GM21825 (cell line): Measurements from ENCODE around the gene EPX.
"Not testable (repeated sequence)": the region's sequence is repeated elsewhere in the genome, so short reads cannot be mapped to it uniquely, and the experiment has no call there.

Experiments
- ATAC-seq: cut with Tn5 transposase; IDR thresholded peaks from one replicate; pipeline ENCODE4 v1.9.1; 2021; ENCODE audit warnings: mild to moderate bottlenecking, moderate library complexity; ENCODE audit not compliant: unreplicated experiment

The EPX gene, protein sequence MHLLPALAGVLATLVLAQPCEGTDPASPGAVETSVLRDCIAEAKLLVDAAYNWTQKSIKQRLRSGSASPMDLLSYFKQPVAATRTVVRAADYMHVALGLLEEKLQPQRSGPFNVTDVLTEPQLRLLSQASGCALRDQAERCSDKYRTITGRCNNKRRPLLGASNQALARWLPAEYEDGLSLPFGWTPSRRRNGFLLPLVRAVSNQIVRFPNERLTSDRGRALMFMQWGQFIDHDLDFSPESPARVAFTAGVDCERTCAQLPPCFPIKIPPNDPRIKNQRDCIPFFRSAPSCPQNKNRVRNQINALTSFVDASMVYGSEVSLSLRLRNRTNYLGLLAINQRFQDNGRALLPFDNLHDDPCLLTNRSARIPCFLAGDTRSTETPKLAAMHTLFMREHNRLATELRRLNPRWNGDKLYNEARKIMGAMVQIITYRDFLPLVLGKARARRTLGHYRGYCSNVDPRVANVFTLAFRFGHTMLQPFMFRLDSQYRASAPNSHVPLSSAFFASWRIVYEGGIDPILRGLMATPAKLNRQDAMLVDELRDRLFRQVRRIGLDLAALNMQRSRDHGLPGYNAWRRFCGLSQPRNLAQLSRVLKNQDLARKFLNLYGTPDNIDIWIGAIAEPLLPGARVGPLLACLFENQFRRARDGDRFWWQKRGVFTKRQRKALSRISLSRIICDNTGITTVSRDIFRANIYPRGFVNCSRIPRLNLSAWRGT

DNA sequence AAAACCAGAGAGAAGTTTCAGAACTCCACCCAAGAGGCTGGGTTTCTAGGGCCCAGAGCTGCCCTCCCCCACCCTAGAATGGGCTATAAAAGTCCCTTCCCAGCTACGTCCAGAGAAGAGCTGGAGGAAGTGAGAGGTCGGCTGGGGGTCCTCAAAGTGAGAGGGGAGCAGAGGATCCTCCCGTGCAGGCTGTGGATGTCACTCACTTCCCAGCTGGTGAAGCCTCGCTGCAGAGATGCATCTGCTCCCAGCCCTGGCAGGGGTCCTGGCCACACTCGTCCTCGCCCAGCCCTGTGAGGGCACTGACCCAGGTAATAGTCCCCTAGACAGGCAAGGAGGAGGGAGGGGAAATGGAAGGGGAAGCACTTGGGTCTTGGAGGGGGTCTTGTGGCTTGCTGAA lies at the start of gene EPX:
TSS of gene EPX (plus strand) at position 115 of the 400 bp plus-strand sequence. CDS start at position 236, 121 bp downstream.
- ATAC-seq: no peak

DNA sequence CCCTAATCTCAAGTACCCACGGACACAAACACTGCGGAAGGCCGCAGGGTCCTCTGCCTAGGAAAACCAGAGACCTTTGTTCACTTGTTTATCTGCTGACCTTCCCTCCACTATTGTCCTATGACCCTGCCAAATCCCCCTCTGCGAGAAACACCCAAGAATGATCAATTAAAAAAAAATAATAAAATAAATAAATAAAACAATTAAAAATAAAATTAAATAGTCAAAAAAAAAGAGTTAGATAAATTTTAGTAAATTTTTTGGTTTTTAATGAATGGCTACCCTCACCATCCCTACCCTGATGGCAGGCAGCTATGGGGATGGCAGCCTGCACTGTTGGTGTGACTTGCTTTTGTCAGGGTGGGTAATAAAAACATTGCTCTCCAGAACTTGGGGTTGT lies 49.2 kb upstream of the EPX start:
- not testable (repeated sequence) for ATAC-seq

- no peak for ATAC-seq
Measured at GRCh38 chr17:58144801-58145200, 47.7 kb upstream of the EPX start.

- no peak for ATAC-seq
Measured at GRCh38 chr17:58147930-58148434, 44.5 kb upstream of the EPX start, which contains the start of gene OR4D1. Gene OR4D1 (plus strand): TSS chr17:58148384. CDS start chr17:58155154, 6,770 bp downstream.

DNA sequence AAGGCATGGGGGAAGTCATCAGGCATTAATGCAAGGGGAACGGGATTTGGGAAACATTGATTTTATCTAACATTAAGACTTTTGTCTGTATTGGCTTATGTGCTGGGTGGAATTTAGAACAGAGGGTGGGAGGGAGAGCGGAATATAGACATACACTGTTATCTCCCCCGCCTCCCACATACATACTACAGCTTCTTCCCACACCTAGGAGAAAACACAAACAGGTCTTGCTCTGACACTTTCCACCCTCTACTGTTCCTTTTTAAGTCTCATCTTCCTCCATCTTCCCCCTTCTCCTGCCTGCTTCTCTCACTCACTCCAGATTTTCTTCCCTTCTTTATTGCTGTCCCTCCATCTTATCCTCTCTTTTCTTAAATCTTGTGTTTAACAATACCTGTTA lies 43.9 kb upstream of the EPX start:
- ATAC-seq: no peak

DNA sequence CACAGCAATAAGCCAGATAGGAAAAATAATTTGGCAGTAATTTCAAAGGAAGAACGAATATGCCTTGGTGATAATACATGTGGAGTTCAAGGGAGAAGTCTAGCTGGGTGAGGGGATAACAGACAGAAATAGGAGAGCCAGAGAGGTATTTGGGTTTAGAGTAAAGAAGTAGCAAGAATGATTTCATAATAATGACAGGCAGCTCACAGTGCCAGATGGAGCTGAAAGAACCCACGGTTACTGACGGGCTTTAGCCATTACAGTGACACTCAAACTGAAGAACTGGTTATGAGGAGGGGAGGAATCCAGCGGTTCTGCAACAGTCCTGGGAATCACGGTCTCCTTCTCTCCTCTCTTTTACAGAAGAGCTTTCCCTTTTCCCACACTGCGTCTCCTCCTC lies 42.1 kb upstream of the EPX start:
- ATAC-seq: no peak

DNA sequence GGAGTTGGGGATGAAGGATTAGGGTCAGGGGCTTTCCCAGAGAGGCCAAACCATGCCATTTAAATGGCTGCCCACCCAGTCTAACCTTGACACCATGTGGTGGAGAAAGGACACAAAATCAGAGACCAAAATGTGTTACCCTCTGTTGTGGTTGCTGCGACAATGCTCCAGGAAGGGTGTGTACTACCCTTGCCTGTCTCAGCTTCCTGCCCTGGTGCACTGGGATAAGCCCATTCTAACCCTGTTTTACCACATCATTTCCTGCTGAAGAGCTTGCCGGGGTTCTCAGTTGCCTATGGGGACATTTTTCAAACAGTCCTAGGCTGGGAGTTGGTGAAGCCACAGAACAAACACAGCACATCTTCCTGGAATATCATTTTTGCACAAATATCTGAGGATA lies 39.5 kb upstream of the EPX start:
- ATAC-seq: no peak

DNA sequence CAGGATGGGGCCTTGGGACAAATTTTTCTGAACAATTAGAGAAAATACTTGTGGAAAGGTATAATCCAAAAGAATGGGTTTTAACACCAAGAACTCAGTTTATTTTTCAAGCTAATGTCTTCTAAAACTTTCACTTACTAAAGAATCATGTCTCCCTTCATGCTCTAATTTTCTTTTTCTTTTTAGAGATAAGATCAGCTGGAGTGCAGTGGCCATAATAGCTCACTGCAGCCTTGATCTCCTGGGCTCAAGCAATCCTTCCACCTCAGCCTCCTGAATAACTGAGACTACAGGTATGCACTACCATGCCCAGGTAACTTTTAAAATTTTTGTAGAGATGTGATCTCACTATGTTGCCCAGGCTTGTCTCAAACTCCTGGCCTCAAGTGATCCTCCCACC lies 38.9 kb upstream of the EPX start:
- no peak for ATAC-seq

DNA sequence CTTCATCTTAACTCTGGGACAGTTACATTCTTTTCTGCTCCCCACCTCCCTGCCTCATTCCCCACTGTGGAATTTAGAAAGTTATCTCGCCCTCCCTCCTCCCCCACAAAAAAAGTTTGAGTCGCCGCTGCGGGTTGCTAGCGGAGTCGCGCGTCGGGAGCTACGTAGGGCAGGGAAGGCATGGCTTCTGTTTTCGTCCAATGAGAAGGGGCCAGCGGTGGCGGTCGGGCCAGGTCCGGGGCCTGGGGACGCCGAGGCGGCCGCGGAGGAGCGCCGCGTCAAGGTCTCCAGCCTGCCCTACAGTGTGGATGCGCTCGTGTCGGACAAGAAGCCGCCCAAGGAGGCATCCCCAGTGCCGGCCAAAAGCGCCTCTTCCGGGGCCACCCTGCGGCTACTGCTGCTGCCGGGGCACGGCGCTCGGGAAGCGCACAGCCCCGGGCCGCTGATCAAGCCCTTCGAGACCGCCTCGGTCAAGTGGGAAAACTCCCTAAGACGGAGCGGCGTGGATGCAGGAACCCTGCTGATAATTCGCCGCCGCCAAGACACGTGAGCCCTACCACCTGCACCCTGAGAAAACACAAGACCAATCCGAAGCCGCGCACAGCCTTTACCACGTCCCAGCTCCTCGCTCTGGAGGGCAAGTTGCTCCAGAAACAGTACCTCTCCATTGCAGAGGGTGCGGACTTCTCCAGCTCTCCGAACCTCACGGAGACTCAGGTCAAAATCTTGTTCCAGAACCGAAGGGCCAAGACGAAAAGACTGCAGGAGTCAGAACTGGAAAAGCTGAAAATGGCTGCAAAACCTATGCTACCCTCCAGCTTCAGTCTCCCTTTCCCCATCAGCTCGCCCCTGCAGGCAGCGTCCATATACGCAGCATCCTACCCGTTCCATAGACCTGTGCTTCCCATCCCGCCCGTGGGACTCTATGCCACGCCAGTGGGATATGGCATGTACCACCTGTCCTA lies 35.4 kb upstream of the EPX start:
- no peak for ATAC-seq

DNA sequence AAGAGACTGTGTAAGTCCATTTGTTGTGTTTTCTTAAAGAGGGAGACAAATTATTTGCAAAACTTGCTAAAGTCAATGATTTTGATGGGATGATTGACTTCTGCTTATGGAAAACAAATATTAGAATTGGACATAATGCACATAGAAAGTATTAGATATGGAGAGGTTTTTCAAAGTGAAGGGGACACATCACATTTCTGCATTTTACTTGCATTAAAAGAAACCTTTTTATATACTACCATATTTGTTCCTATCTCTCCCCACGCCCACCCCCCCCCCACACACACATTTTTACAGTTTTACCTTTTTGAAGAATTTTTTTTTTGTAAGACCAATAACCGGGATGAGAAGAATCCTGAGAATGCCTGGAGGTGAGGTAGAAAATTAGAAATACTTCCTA lies 34.3 kb upstream of the EPX start:
- no peak for ATAC-seq

GRCh38 chr17:58161566-58161965 lies 31.0 kb upstream of the EPX start:
- ATAC-seq: no peak

GRCh38 chr17:58165981-58166380 lies 26.5 kb upstream of the EPX start:
- ATAC-seq: no peak

DNA sequence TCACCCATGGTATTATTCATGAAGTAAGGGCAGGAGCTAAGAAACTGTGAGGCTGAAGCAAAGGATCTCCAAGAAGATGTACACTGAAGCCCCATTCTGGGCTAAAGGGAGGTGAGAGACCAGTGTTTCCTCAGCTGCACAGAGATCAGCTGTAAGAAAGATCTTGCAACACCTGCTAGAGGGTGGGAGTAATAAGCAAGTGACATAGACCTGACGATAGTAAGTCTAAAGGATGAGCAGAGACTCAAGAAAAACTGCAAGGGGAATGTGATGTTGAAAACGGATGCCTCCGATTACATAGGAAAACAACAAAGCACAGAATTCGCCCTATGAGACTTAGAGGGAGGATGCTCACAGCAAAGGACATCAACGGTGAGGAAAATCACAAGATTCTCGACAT lies 25.8 kb upstream of the EPX start, which contains the start of gene OR4D2:
TSS of gene OR4D2 (plus strand) at position 301 of the 400 bp plus-strand sequence. CDS start 2,674 bp downstream, outside the sequence.
- no peak for ATAC-seq

DNA sequence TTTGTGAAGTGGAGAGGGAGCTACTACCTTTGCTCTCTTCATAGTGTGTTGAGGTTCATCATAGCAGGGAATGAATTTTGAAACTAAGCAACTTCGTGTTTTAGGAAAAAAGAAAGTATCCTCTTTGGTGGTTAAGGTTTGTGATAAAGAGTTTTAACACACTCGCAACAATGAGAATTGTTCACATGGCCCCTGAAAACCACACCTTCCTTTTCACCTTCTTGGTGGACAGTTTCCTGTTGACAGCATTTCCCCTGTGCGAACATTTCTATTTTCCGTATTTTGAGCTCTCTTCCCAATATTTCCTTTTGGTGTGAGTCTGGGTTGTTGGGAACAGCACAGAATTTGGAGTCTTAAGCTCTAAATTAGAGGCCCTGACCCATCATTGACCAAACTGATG lies 21.9 kb upstream of the EPX start:
- no peak for ATAC-seq

GRCh38 chr17:58172369-58173071 lies 20.0 kb upstream of the EPX start:
- ATAC-seq: no peak

- no peak for ATAC-seq
Measured at GRCh38 chr17:58174871-58175270, 17.7 kb upstream of the EPX start.

- no peak for ATAC-seq
Measured at GRCh38 chr17:58176200-58176599, 16.3 kb upstream of the EPX start.

- ATAC-seq: no peak
Measured at GRCh38 chr17:58181796-58182195, 10.7 kb upstream of the EPX start.

GRCh38 chr17:58183514-58183913 lies 9.0 kb upstream of the EPX start:
- ATAC-seq: no peak
